ENCODE measurements around the gene LDB2. TPM values are rescaled to one million over a fixed set of nuclear protein-coding genes. Genes with fewer than 3 reads are reported as not detected.

Gene LDB2
- total and polyA plus RNA-seq, 2 of the 8 experiments (the other 6 are each of a cell fraction or from before 2014, with no cell fraction given), result 57.0 to 140 TPM

- Histone ChIP-seq H3K27ac (ENCODE audit: low read depth, low read length) (no peak overlapping the region), H3K14ac (ENCODE audit: insufficient read length) (no peak overlapping the region), H2BK12ac (ENCODE audit: low read depth, low read length) (no peak overlapping the region), H2AK5ac (ENCODE audit: low read depth, low read length) (no peak overlapping the region), H3K4ac (replicated peaks; ENCODE audit: insufficient read length, low read depth, low read length) (no peak overlapping the region), H3K4me2 (ENCODE audit: insufficient read depth in 1 of 2, low read depth in 2 of 2, low read length in 2 of 2) (no peak overlapping the region), H3K79me1 (ENCODE audit: low read depth, low read length) (no peaks in the 10 kb centered on the region; the same call in 1 of the 2 replicates), H2BK15ac (ENCODE audit: low read length) (no peak overlapping the region), H3K36me3 (ENCODE audit: control insufficient read depth in 2 of 4, insufficient read depth in 4 of 4, low read length in 3 of 4) (no peaks in the 10 kb centered on the region), H3K4me1 (replicated peaks in 1 of 4; ENCODE audit: control insufficient read depth in 3 of 4, insufficient read depth in 4 of 4, low read length in 3 of 4) (peaks cover 2 to 12% (median 12%) of the 10 kb centered on the region in 4 experiments; a peak in 6 of 7 replicates), H3K4me3 (ENCODE audit: extremely low read depth in 1 of 4, insufficient read depth in 2 of 4, low read depth in 3 of 4, low read length in 4 of 4) (no peak overlapping the region), H4K20me1 (replicated peaks in 1 of 2; ENCODE audit: control insufficient read depth in 1 of 2, insufficient read depth in 2 of 2, low read length in 2 of 2) (no peaks in the 10 kb centered on the region), H3K9ac (replicated peaks in 1 of 4; ENCODE audit: extremely low read depth in 1 of 4, low read depth in 3 of 4, low read length in 3 of 4) (no peak overlapping the region), H3K18ac (ENCODE audit: extremely low read depth, low read length) (no peak overlapping the region), H2AFZ (ENCODE audit: low read length) (no peak overlapping the region), H4K5ac (ENCODE audit: insufficient read length, low read depth, low read length) (no peak overlapping the region), H2BK20ac (ENCODE audit: low read length) (no peak overlapping the region), H4K91ac (replicated peaks; ENCODE audit: insufficient read length, low read length) (no peak overlapping the region), H2BK5ac (ENCODE audit: low read depth, low read length) (no peak overlapping the region), H3K56ac (replicated peaks; ENCODE audit: insufficient read length, low read depth, low read length) (no peak overlapping the region), H3K27me3 (replicated peaks in 1 of 4; ENCODE audit: control insufficient read depth in 3 of 4, extremely low read depth in 1 of 4, insufficient read depth in 3 of 4, low read length in 3 of 4) (no peaks in the 10 kb centered on the region), H2BK120ac (replicated peaks; ENCODE audit: low read depth, low read length) (no peak overlapping the region), H3K9me3 (ENCODE audit: insufficient read depth in 2 of 2, low read depth in 1 of 2, low read length in 1 of 2) (no peaks in the 10 kb centered on the region; a peak in 1 of 4 replicates), H4K8ac (ENCODE audit: extremely low read depth, insufficient read depth, low read length) (no peak overlapping the region), H3K23ac (ENCODE audit: insufficient read length) (no peak overlapping the region), H3K23me2 (ENCODE audit: low read depth, low read length) (no peaks in the 10 kb centered on the region), H3K79me2 (ENCODE audit: control insufficient read depth in 1 of 2, insufficient read depth in 2 of 2, low read length in 2 of 2) (peaks cover 0 to 7% of the 10 kb centered on the region in 2 experiments; a peak in 2 of 4 replicates)
- ChIA-PET POLR2A (ENCODE audit: partially characterized antibody) (no interaction called here), CTCF (ENCODE audit: partially characterized antibody) (interaction anchor here (0.7 kb wide), 1 partner anchor 262 kb away, joined by 3 read pairs; no protein-coding TSS in a partner anchor)
- FAIRE-seq, result no peak
- TF ChIP-seq POLR2AphosphoS5 (IDR thresholded peaks at IDR 0.05; ENCODE audit: low read depth, low read length) (no peak), CREB1 (IDR thresholded peaks at IDR 0.05) (no peak), RFX5 (IDR thresholded peaks at IDR 0.05; ENCODE audit: borderline replicate concordance, low read depth, low read length) (no peak), SIRT6 (IDR thresholded peaks at IDR 0.05; ENCODE audit: low read length) (no peak), GTF2F1 (IDR thresholded peaks at IDR 0.05; ENCODE audit: borderline replicate concordance, low read depth, low read length) (no peak), E2F6 (IDR thresholded peaks at IDR 0.05) (no peak), TAF7 (optimal IDR thresholded peaks at IDR 0.05; ENCODE audit: borderline replicate concordance, low read depth, low read length) (no peak), EGR1 (IDR thresholded peaks at IDR 0.05; ENCODE audit: borderline replicate concordance, low read depth, low read length) (no peak)
- 76% methylated on average over 2 of the region's 2 CpGs; no CpG with 5 or more reads in 1 of the 2 experiments for WGBS, 2 experiments (ENCODE audit: extremely low coverage in 1 of 2, insufficient coverage in 1 of 2, insufficient read length in 1 of 2, insufficient replicate concordance in 2 of 2, low coverage in 1 of 2, low lambda C conversion rate in 2 of 2, missing lambda C conversion rate in 1 of 2)
- no peak for DNase-seq (ENCODE audit: low read depth in 1 of 2, low spot score in 2 of 2)
Measured at GRCh38 chr4:16606691-16607090, 291.8 kb downstream of the LDB2 start.

Data from H1 (cell line).